ENCODE data around the gene PCDHGC4.

PCDHGC4 gene

GRCh38 chr5:141490271-141490670 is 5.4 kb downstream of the PCDHGC4 start:
- DNase-seq (ENCODE audit: low spot score) = no peak

GRCh38 chr5:141490771-141491170 is 5.9 kb downstream of the PCDHGC4 start:
- no peak for DNase-seq (ENCODE audit: low spot score)

- DNase-seq (ENCODE audit: low spot score) = peak; percentile 25
Measured at GRCh38 chr5:141491323-141492167, 6.7 kb downstream of the PCDHGC4 start.

GRCh38 chr5:141492168-141492885 is 7.5 kb downstream of the PCDHGC4 start:
- DNase-seq (ENCODE audit: low spot score) = peak; percentile 18

- DNase-seq (ENCODE audit: low spot score) = no peak
Measured at GRCh38 chr5:141493500-141494422, 8.9 kb downstream of the PCDHGC4 start.

- peak; percentile 53 for DNase-seq (ENCODE audit: low spot score)
Measured at GRCh38 chr5:141494761-141495452, 10.1 kb downstream of the PCDHGC4 start.

- DNase-seq (ENCODE audit: low spot score) = no peak
Measured at GRCh38 chr5:141495453-141495811, 10.6 kb downstream of the PCDHGC4 start.

- peak; percentile 43 for DNase-seq (ENCODE audit: low spot score)
Measured at GRCh38 chr5:141496038-141496437, 11.2 kb downstream of the PCDHGC4 start.

GRCh38 chr5:141501761-141502160 is 16.9 kb downstream of the PCDHGC4 start:
- DNase-seq (ENCODE audit: low spot score) = no peak

GRCh38 chr5:141503681-141504080 is 18.9 kb downstream of the PCDHGC4 start:
- DNase-seq (ENCODE audit: low spot score) = no peak

- no peak for DNase-seq (ENCODE audit: low spot score)
Measured at GRCh38 chr5:141504216-141504615, 19.4 kb downstream of the PCDHGC4 start.

GRCh38 chr5:141506381-141507155 is 21.7 kb downstream of the PCDHGC4 start:
- no peak for DNase-seq (ENCODE audit: low spot score)

- no peak for DNase-seq (ENCODE audit: low spot score)
Measured at GRCh38 chr5:141507387-141508091, 22.7 kb downstream of the PCDHGC4 start.

GRCh38 chr5:141508440-141508797 is 23.6 kb downstream of the PCDHGC4 start:
- no peak for DNase-seq (ENCODE audit: low spot score)

GRCh38 chr5:141508798-141509611 is 24.2 kb downstream of the PCDHGC4 start:
- DNase-seq (ENCODE audit: low spot score) = peak; percentile 74

- DNase-seq (ENCODE audit: low spot score) = no peak
Measured at GRCh38 chr5:141510160-141510559, 25.3 kb downstream of the PCDHGC4 start.

- DNase-seq (ENCODE audit: low spot score) = no peak
Measured at GRCh38 chr5:141510850-141511601, 26.2 kb downstream of the PCDHGC4 start.

- no peak for DNase-seq (ENCODE audit: low spot score)
Measured at GRCh38 chr5:141511771-141512325, 27.0 kb downstream of the PCDHGC4 start.
